Activated naive CD4-positive, alpha-beta T cell treated with anti-CD3 and anti-CD28 coated beads, Interleukin-2, amount 50 U/mL, for 16 hours (primary cell): ENCODE results near the gene NUP35.
"Not testable (repeated sequence)": the region's sequence is repeated elsewhere in the genome, so short reads cannot be mapped to it uniquely, and the experiment has no call there.

Experiments
- DNase-seq: peaks from one replicate; pipeline ENCODE4 v3.0.0-alpha.2; 2020

NUP35 gene

DNA sequence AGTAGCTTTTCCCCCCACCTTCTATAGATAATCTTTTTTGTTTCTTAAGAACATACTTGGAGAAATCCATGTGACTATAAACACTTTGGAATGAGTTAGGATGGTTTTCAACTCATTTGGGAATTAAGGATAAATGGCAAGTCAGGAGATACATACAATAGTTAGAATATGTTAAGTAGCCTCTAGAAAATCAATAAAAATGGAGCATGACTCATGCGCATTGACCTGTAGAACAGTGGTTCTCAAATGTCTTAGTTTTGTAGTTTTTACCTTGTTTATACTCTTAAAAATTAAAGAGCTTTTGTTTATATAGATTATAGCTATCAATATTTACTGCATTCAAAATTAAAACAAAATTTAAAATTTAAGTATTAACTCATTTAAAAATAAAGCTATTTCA lies 24.7 kb downstream of the NUP35 start:
- no peak for DNase-seq

DNA sequence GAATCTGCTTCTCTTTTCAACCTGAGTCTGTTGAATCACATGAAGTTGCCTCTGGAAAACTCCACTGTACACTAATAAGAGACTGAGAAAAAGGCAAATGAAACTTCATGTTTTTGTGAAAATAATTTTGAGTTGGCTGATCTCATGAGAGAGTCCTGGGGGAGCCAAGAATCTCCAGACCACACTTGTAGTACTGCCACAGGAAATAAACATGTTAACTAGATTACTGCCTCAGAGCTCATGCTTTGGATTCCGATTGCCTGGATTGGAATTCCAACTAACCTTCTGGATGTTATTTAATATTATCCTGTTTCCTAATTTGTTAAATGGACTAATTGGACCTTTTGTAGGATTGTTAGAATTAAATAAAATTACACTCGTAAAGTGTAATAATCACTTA lies 25.2 kb downstream of the NUP35 start:
- DNase-seq, result no peak

- not testable (repeated sequence) for DNase-seq
These were observed 28.0 kb downstream of the NUP35 start for GRCh38 chr2:183152280-183152679.

GRCh38 chr2:183153967-183154366 lies 29.7 kb downstream of the NUP35 start:
- no peak for DNase-seq

- not testable (repeated sequence) for DNase-seq
These were observed 30.5 kb downstream of the NUP35 start for GRCh38 chr2:183154772-183155171.

DNA sequence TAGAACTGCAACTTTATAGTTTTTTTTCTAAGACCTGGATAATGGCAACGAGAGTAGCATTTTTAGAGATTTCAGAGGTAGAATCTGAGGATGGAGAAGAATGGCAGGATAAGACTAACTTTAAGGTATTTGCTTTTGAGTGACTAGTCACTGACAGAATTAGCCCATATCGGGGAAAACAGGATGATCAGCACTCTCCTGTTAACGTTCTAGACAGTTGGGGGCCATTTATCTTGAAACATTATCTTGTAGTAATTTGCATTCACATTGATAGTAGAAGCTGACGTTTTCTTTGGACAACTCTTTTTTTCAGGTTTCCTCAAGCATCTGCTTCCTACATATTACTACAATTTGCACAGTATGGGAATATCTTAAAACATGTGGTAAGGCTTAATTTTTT lies 32.9 kb downstream of the NUP35 start:
- DNase-seq, result no peak

DNA sequence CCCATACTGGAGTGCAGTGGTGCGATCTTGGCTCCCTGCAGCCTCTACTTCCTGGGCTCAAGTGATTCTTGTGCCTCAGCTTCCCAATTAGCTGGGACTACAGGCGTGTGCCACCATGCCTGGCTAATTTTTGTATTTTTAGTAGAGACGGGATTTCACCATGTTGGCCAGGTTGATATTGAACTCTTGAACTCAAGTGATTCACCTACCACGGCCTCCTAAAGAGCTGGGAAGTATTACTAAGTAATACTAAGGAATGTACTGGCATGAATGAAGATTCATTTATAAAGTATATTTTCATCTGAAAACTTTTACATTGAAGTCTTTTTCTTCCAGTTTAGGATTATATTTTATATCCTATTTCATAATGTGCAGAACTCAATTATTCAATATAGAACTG lies 38.1 kb downstream of the NUP35 start:
- DNase-seq, result no peak

- DNase-seq, result no peak
These were observed 39.8 kb downstream of the NUP35 start for GRCh38 chr2:183163821-183164649.

- no peak for DNase-seq
These were observed 40.4 kb downstream of the NUP35 start for GRCh38 chr2:183164650-183165015.

DNA sequence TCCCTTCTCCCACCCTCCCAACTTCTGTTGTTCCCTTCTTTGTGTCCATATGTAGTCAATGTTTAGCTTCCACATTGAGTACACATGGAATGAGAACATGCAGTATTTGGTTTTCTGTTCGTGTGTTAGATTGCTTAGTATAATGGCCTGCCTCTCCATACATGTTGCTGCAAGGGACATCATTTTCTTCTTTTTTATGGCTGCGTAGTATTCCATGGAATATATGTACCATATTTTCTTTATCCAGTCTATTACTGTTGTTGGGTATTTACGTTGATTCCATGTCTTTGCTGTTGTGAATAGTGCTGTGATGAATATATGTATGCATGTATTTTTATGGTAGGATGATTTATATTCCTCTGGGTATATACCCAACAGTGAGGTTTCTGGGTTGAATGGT lies 42.0 kb downstream of the NUP35 start:
- DNase-seq, result no peak

GRCh38 chr2:183166976-183167375 lies 42.7 kb downstream of the NUP35 start:
- not testable (repeated sequence) for DNase-seq

GRCh38 chr2:183172220-183172887 lies 48.1 kb downstream of the NUP35 start:
- no peak for DNase-seq

- DNase-seq, result no peak
These were observed 54.9 kb downstream of the NUP35 start for GRCh38 chr2:183179156-183179555.

DNA sequence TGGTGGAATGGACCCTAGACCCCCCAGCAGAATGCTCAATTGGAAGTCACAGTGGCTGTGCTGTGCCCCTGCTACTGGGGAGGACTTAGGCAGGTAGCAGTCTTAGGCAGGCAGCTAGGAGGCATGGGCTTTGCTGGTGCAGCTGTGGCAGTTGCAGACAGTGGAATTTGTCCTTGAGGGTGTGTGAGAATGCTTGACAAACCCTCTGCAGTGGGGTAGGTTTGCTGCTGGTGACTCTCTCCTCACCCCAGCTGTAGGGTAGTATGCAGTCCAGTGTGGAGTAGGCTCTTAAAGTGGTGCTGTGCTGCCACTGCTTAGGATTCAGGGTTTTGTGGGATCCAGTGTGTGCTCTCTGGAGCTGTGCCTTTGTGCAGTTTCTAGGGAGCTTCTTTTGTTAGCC lies 61.3 kb downstream of the NUP35 start:
- DNase-seq, result no peak

GRCh38 chr2:183186296-183186695 lies 62.1 kb downstream of the NUP35 start:
- no peak for DNase-seq

GRCh38 chr2:183186766-183187165 lies 62.5 kb downstream of the NUP35 start:
- DNase-seq, result no peak

GRCh38 chr2:183192343-183192742 lies 68.1 kb downstream of the NUP35 start:
- no peak for DNase-seq

DNA sequence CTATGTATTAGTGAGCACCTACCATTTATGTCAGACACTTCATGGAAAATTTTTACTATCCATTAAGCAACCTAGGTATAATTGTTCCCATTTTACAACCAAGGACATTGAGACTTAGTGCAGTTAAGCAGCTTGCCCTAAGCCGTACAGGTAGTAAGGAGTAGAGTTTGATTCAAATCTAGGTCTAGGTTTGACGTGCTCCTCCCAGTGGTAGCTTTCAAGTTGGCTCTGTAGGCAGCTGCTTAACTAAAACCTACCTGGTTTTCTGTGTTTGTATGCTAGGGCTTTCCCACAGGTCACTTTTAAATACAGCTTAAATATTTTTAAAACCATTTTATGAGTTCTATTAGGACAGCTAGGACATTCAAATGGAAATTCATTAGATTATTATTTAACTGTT lies 69.7 kb downstream of the NUP35 start:
- DNase-seq, result no peak

DNA sequence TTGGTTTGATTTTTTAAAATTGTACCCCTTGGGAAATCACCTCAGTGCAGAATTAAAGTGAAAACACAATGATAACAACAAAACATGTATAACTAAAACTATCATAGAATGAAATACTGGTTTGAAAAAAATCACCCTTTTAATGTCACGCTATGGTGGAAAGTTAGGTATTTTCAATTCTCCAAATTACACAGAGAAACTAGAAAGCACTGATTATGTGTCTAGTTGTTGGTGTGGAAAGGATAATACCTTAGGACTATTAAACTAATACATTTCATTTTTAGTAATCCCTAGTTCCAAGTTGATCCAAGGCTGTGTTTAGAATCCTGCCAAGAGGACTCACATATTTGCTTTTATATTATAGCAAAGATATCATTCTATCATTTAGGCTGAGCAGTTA lies 71.2 kb downstream of the NUP35 start:
- DNase-seq, result no peak

DNA sequence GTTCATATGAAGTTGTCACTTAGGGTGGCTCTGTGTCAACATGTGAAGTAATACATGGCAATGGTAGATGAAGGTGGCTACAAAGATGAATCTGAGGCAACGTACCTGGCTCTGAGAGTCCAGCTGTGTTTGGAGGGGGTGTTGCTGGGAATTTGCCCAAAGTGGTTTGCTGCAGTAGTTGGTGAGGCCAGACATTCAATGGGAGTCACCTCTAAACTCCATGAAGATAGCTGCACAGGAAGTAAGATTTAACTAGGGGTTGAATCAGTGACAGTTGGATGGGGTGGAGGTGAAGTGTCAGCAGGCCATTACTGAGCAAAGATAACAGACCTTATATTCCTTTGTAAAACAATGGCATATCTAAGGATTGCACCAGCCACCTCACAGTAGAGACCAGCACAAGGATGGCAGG lies 71.8 kb downstream of the NUP35 start:
- DNase-seq, result no peak

- no peak for DNase-seq
These were observed 80.2 kb downstream of the NUP35 start for GRCh38 chr2:183204397-183204796.

- no peak for DNase-seq
These were observed 82.9 kb downstream of the NUP35 start for GRCh38 chr2:183207110-183207509.

DNA sequence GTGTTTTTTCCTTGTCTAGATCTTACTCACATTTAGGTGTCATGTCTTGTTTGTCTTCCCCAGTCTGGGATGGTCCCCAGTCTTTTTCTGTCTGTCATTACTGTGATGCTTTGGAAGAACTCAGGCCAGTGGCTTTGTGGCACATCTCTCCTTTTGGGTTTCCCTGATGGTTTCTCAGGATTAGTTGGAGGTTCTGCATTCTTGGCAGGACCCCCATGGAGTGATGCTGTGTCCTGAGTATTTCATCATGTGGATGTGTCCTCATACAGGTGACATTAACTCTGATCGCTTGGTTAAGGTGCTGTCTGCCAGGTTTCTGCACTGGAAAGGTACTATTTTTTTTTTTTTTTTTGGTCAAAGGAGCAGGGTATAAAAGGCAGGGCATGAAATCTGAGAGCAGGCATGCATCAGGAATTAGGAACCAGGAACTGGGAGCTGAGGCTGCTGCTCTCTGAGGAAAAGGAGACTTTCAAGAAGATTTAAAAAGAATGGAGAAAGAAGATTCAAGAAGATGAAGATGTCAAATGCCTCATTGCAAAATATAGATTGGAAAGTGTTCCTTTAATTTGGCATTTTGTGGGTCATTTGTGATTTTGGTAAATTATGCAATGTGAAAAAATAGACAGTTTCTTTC lies 85.3 kb downstream of the NUP35 start:
- no peak for DNase-seq
